Skin of body (tissue), 2 donors: ENCODE measurements around the gene GRHPR. TPM values are rescaled to one million over a fixed set of nuclear protein-coding genes. Genes with fewer than 3 reads are reported as not detected.

Source experiments
- DNase-seq: peaks from one replicate; lab custom pipeline; 2025; lab: John Stamatoyannopoulos, UW
- total RNA-seq: library from RNA; depleted of rRNA; stranded (reverse); fragments of >200 nt; gene quantifications from one replicate; pipeline ENCODE4 v1.2.3, GENCODE V29; 2014

GRHPR gene
- total RNA-seq, 1 donor from 2014 or later: 59.7 TPM

DNA sequence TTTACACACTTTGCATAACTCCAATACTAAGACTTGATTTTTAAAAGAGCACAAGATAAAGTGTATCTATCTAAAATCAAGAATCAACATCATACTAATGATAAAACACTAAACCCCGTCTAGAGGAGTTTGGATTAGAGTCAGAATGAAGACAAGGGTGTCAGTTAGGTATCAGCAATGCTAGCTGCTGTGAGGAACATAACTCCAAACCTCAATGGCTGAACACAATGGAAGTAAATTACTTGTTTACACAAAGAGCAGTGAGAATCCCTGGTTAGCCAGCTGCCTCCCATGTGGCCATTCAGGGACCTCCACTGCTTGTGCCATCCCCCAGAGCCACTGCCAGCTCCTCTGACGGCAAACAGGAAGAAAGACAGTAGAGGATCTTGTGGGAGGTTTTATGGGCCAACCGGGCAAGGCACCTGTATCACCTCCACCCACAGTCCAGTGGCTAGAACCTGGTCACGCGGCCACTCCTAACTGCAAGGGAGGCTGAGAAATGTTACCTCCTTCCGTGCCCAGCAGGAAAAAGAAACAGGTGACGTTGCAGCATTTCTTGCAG lies 24.0 kb upstream of the GRHPR start:
- DNase-seq: no peak

DNA sequence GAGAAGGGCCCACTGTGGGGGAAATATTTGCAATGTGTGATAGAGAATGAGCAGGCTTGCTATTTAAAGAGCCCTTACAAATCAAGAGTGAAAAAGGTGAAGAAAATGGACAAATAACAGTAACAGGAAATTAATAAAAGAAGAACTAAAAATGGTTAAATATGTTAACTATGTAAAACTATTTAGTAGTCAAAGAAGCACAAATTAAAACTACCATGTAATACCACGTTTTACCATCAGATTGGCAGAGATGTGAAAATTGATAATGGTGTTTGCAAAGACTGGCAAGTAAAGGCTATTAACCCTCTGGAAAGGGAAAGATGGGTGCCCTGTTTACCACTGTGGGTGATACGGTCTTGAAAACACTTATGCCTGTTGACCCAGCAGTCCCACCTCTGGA lies 23.2 kb upstream of the GRHPR start:
- DNase-seq: no peak

DNA sequence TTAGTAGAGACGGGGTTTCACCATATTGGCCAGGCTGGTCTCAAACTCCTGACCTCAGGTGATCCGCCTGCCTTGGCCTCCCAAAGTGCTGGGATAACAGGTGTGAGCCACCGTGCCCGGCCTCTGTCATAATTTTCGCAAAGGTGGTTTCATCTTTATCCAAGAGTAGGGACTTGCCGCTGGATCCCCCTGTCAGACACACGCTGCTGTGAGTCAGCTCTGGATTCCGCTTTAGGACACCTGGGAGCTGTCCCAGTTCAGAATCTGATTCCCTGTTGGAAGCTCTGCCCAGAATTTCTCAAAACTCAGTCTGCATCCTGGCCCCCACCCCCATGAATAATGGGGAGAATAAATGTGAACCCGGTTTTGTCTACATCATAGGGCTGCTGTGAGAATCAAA lies 17.9 kb upstream of the GRHPR start:
- DNase-seq: no peak

DNA sequence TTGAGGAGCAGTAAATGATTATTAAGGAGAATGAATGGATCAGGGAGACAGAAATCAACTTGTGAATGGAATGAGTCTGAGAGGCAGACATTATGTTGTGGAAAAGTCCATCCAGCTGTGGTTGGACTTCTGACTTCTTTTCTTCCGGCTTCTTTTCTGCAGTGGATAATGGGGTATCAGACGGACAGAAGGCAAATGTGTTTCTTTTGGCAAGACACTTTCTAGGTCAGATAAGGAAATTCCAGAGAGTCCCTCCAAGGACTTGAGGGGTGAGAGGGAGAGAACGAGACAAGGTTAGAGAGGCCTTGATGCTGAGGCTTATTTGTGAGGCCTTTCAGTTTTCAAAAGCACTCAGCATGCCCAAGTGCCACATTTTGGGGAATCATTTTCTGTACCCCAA lies 17.1 kb upstream of the GRHPR start:
- no peak for DNase-seq

DNA sequence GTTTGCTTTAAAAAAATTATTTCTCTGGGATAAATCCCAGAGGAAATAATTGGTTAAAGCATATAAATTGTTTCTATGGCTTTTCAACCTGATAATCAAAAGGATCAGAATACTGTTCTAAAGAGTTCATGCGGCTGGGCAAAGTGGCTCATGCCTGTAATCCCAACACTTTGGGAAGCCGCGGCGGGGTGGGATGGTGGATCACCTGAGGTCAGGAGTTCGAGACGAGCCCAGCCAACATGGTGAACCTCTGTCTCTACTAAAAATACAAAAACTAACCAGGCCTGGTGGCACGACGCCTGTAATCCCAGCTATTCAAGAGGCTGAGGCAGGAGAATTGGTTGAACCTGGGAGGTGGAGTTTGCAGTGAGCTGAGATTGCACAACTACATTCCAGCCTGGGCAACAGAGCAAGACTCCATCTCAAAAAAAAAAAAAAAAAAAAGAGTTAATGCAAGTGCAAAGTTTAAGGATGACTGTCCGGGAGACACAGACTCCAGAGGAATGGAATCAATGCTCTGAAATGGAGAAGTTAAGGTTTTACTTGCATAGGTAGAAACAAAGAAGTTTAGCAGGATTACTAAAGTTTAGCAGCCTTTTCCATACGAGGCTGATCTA lies 16.6 kb upstream of the GRHPR start:
- DNase-seq: no peak

DNA sequence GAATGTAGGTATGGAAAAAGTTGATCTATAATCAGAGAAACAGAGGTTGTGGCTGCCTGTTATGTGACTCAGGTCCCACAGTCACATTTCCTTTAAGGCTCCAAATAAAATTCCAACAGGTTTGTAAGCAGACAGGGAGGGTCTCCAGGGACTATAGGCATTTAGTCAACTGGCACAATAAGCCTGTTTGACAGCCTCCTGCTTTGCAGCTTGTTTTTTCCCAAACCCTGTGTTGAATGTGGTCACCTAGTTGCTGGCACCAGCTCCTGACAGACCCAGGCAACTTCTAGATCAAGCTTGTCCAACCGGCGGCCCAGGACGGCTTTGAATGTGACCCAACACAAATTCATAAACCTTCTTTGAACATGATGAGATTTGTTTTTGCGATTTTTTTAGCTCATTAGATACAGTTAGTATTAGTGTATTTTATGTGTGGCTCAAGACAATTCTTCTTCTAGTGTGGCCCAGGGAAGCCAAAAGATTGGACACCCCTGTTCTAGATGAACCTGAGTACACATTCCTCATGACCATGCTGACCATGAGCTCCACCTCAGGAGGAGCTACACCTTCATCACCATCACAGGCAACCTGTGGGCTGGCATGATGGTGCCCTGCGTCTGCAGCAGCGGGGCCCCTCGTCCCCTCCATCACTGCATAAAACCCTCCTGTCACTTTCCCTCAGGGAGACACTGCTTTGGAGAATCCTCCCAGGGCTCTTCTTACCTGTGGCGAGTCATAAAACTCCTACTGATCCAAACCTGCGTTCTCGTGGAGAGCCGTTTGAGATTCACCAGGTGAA lies 15.7 kb upstream of the GRHPR start:
- no peak for DNase-seq

DNA sequence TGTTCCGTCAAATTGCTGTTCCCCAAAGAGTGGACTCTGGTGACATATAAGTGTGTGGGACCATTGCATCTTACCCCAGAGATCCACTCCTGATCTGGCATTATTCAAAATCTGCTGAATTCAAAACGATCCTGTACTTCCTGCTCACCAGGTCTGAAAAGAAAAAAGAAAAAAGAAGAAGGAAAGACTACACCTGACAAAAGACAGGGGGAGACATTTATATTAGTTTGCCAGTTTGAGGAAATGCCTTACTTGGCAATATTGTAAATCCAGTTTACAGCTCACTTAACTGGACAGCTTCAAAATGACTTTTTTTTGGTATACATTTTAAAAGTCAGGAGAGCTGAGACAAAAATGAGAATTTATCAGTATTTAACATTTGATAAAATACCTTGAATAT lies 15.0 kb upstream of the GRHPR start:
- no peak for DNase-seq

DNA sequence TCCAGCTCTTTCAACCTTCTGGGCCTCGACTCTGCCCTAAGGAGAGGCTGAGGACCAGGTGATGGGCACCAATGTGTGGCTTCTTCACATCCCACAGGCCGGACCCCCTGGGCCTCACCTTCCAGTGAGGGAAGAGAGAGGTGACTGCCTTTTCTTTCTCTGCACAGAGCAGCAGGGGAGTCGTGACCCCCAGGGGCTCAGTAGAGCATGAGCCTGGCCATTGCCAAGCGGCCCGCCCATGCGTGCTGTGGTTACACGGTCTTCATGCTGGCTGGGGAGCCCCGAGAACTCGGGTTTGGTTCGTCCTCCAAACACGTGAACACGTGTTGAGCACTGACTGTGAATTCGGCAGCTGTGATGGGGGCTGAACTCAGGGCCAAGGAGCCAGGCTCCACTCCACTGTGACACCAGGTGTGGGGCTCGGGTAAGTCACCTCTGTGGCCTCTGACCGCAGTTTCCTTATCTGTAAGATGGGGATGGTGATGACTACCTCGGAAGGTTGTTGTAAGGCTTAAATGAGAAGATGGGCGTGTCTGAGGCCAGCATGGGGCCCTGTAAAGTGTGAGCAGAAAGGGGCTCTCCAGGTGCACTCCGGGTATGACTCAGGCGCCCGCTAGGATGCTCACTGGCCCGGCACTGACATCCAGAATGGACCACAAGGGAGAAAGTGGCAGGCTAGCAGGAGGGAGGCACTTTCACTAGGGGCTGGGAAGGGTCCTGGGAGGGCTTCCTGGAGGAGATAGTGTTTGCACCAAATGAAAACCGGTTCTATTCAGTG lies 13.4 kb upstream of the GRHPR start:
- DNase-seq: no peak

DNA sequence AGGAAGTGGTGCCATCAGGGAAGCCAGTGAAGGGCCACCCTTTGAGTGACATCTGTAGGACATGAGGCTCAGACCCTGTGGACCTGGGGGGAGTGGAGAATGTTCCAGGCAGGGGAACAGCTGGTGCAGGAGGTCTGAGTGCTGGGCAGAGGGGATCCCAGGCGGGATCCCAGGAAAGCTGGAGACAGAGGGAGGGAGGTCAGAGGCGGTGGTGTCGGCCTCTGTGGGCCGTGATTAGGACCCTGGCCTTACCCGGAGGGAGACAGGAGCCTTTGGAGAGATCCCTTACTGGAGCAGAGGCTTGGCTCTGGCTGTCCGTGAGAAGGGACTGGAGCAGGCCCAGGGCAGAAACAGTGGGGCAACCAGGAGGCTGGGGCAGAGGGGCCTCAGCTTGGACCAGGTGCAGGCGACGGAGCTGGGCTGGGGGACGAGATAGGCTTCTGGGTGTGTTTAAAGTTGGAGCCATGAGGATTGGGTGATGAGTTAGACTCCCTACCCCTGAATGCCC lies 12.1 kb upstream of the GRHPR start:
- no peak for DNase-seq

DNA sequence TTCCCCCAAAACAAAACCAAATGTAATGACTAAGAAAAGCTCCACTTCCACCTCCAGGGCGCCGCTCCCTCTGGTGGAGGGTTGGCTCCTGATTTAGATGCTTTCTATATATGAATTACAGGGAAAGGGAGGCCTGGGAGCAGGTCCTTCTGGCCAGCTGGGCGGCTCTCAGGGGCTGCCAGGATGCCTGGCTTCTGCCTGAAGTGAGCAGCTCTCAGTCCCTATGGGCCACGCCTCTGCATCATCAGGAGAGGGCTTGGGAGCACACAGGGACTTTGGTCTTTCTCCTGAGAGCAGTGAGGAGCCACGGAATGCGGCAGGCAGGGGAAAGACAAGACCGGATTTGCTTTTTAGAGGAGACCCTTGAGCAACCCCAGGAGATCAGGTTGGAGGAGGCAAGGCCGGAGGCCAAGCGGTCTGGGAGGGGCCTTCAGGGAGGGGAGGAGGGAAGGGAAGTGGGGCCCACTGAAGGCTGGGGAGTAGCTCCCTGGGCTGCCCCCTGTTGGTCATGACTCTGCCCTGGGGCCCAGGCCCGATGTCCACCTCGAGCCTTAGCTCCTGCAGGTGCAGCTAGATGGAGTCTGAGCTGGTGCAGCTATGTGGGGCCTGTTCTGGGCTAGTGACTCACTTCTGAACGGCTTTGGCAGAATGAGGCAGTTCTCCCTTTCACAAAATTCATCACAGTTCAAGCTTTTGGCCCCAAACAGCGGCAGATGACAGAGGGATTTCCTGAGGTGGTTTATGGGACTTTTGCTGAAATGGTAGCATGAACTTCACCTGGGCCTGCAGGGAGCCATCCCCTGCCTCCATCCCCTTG lies 11.3 kb upstream of the GRHPR start:
- DNase-seq: no peak

DNA sequence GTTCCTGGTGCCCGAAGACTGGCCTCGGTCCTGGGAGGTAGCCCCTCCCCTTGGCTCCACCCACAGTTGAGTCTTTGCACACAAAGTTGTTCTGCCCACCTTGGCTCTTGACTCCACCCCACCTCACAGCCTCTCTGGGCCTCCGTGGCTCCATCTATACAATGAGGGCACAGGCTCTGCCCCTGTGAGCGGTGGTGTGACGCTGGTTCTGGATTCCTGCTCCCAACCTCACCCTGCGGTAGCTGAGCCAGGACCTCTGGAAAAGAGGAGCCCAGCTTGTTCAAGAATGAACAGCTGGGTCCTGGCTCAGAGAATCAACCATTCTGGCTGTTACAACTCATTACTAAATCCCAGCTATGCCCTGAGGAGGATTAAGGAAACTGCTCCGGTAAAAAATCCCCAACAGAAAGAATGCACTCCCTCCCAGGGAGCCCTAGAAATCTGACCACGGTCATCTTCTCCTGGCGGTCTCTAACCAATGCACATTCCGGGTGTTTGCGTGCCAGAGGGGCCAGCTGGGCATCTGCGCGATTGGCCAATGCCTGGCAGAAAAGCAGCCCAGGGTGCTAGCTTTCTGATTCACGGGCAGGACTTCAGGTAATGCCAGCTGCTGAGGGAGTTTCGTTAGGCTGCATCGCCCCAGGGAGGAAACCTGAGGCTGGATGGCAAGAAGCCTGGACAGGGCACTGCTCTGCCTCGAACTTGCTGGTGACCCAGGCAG lies 9.9 kb upstream of the GRHPR start:
- DNase-seq: no peak

DNA sequence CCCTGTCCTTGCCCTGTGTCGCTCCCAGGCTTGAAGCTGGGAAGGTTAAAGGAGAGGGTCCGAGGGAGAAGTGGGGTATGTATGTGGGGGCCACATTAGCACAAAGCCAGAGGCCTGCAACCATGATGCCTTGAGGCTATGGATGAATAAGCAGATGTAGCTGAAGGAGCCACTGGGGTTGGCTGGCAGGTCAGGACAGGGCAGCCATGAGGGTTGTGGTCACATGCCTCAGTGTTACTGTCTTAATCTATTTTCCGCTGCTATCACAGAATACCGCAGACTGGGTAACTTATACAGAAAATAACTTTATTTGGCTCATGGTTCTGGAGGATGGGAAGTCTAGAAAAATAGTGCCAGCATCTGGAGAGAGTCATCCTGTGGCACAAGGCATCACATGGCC lies 9.2 kb upstream of the GRHPR start:
- no peak for DNase-seq

DNA sequence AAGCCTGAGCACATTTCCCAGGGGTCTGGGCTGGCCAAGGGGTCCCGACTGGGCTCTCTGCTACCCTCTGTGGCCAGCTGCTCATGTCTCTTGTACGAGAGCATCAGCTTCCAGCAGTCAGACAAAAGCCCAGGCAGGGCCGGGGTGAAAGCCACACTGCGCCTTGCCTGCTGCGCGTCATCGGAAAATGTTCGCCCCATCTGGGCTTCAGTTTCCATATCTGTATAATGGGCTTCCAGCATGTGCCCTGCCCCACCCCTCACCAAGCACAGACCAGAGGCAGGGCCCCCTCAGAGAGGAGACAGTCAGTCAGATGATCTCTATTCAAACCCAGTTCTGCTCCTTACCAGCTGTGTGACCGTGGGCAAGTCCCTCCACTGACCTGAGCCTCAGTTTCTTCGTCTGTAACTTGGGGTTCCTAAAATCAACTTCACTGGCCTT lies 8.0 kb upstream of the GRHPR start:
- no peak for DNase-seq

DNA sequence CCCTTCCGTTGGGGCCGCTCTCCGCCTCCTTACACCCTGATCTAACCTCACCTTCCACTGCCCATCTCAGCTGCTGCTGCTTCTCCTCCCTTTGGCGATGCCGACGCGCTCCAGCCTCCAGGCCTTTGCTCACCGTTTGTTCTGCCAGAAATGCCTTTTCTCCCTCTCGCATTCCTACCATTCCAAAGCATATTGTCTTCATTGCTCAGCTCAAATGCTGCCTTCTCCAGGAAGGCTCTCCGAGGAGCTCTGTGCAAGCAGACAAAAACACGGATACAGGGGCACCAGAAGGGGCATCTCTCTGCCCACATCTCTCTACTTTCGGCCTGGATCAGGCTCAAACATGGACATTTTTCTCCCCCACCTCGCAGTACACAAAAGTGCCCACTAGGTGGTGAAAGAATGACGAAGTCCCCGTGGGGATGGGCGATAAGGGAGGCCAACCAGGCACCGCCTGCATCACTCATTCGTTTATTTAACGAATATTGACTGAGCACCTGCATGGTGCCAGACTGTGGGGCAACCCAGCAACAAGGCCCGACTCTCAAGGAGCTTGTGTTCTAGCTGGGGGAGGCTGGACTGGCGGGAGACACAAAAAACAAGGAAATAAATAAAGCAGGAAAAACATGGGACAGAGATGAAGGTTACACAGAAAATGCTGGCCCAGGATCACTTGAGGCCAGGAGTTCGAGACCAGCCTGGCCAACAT lies 7.3 kb upstream of the GRHPR start:
- peak; percentile 38 for DNase-seq

DNA sequence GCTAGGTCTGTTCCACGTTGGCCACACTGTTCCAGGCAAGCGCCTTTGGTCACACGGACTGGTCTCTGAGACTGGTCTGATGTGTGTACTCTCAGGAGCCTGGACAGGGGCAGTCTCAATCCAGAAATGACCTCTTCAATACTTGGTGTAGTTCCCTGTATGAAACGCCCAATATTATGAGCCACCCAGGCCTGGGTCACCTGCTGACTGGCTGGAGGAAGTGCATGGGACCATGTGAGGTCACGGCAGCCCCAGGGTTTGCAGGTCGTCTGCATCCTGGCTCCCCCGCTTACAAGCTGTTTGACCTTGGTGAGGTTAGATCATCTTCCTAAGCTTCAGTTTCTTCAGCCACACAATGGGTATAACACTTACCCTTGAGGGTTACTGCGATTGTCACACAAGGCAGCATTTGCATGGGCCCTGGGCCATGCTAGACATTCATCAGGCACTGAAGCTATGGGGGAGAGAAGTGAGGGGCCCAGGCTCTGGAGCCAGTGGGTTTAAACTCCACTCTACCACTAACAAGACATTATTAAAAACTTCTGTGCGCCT lies 5.2 kb upstream of the GRHPR start:
- no peak for DNase-seq

DNA sequence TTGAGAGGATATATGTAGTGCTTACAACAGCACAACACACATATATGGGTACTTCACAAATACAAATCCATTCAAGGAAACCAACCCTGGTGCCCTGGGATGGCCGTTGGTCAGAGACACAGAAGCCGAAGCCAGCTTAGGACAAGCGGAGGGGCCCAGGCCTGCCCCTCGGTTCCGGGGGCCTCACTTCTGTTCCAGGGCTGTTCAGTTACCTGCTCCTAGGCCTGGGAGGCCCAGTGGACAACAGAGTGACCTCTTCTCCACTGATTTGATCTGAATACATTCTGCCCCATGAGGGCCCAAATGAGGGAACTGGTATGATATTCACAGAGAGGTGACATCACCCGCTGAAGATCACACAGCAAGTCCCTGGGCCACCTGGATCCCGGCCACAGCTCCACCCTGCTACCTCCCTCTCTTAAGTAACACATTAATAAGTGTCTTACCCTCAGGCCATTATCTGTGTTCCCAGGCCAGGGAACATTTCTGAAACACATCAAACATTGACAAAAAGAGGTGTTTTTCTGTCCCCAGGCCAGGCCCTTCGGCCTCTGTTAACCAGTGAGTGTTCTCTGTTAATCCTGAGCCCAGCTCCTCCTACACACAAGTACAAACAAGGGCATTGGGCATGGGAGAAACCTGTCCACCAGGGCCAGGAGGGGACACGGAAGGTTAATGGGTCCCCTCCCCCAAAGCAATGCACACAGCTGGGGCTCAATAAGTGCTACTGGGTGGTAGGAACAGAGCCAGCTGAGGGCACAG lies 4.5 kb upstream of the GRHPR start:
- DNase-seq: no peak

DNA sequence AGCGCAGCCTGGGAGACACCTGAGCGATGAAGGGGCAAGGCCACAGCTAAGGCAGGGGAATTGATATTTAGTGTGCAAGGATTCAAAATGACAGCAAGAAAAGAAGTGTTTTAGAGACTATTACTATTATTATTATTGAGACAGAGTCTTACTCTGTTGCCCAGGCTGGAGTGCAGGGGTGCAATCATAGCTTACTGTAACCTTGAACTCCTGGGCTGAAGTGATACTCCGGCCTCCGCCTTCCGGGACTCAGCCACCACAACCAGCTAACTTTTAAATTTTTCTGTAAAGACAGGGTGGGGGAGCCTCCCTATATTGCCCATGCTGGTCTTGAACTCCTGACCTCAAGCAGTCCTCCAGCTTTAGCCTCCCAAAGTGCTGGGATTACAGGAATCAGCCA lies 3.3 kb upstream of the GRHPR start:
- DNase-seq: no peak
